ENCODE measurements around the gene CD2. TPM values are rescaled to one million over a fixed set of nuclear protein-coding genes. Genes with fewer than 3 reads are reported as not detected.

CD2 gene
- total and polyA plus RNA-seq, 2 of the 8 experiments (the other 6 are each of a cell fraction or from before 2014, with no cell fraction given) = not detected

DNA sequence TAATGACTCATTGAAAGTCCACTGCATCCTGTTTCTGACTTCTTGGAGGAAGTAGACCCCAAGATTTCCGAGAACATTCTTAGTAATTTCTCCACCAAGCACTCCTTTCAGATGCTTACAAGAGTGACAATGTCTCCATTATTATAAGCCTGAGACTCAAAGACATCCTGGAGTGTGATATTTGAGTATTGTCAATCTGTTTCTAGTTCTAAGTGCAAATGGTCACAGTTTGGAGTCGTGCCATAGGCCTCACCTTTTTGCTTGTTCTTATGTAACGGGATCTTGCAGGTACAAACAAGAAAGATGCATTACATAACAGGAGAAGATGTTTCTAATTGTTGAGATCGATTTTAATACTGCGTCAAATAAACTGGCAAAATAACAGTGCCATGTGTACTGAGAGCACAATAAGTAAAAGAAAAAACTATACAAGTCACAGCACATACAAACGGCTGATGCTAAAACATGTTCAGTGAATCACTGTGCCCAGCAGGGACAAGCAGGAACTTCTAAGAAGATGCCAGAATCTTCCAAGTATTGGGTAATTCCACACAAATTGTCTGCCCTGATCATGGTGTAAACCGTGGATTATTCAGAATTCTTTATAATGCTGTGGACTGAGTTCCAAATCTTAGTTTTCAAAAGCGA lies 54.1 kb downstream of the CD2 start (continued):
- no peak for TF ChIP-seq SUZ12 (IDR thresholded peaks at IDR 0.05; ENCODE audit: low read length)
- TF ChIP-seq KDM1A (IDR thresholded peaks at IDR 0.05; ENCODE audit: borderline replicate concordance, low read length) = no peak
- no peak for TF ChIP-seq TEAD4 (IDR thresholded peaks at IDR 0.05; ENCODE audit: low read depth, low read length)
- no peak for TF ChIP-seq HDAC2 (IDR thresholded peaks at IDR 0.05; ENCODE audit: borderline replicate concordance in 1 of 2, low read depth in 2 of 2, low read length in 2 of 2)
- TF ChIP-seq CTBP2 (IDR thresholded peaks at IDR 0.05; ENCODE audit: borderline replicate concordance, insufficient read depth, insufficient read length, low read length) = no peak

All from H1 (cell line).